GM11168 (cell line): Measurements from ENCODE around the gene LCN2.
"Not testable (repeated sequence)": the region's sequence is repeated elsewhere in the genome, so short reads cannot be mapped to it uniquely, and the experiment has no call there.

Experiments
- in situ Hi-C: fragments of 300-500 bp; cut with MboI; formaldehyde crosslinking; loops from one replicate; pipeline ENCODE4 v1.12.0; 2022; ENCODE audit warnings: low sequenced_read_pairs; ENCODE audit not compliant: unreplicated experiment

Gene LCN2

DNA sequence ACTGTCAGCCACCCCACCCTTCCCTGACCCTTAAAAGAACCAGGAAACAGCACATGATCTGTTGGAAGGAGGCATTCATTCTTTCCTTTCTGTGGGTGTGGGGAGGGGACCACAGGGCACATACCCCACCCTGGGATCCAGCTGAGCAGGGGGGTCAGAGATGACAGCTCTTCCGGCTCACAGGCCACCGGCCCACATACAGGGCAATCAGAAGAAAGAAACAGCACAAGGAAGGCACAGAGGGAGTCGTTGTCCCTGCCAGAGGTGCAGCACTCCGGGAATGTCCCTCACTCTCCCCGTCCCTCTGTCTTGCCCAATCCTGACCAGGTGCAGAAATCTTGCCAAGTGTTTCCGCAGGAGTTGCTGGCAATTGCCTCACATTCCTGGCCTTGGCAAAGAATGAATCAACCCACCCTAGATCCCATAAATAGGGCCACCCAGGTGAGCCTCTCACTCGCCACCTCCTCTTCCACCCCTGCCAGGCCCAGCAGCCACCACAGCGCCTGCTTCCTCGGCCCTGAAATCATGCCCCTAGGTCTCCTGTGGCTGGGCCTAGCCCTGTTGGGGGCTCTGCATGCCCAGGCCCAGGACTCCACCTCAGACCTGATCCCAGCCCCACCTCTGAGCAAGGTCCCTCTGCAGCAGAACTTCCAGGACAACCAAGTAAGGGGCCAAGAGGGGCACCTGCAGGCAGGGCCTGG, at the start of gene LCN2:
Gene LCN2 (plus strand): TSS at position 453 of the 701 bp plus-strand sequence. CDS start 73 bp downstream, at position 526.
- in situ Hi-C loops: no loop called here

DNA sequence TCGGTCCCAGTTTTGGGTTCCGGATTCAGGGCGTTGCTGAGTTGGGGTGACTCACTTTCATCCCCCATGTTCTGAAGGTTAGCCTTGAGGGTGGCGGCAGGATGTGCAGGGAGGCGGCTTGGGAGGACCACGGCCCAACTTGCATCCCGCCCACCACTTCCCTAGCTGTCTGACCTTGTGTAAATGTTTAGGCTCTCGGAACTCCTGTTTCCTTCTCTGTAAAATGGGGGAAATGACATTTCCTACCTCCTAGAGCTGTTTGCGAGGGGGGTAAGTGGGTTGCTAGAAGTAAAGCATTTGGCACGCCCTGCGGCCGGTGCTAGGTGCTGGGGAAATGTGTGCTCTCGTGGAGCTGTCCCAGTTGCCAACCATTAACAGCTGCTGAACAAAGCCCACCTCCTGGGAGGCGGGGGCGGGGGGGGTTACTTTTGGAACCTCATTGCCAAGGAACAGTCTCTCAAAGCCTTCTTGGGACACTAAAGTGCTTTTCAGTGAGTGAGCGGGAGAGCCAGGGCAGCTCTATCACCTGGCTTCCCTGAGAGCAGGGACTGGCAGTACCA, 49.2 kb upstream of the LCN2 start:
- in situ Hi-C loops: no loop called here

DNA sequence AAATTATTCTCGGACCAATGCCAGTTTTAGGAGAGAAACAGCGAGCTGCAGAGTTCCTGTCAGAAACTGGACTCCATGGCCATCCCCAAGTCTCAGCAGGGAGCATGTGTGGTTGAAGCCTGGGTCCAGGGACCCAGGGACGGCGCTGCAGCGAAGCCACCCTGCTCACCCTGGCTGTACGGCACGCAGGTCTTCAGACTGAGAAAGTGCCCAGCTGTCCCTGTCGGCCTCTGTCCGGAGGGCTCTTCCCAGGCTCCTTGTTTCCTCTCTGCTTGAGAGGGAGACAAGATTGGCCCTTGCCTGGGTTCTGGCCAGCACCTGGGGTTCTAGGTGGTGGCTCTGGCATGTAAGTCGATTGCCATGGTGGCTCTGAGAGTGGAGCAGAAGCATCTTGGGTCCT, 48.7 kb upstream of the LCN2 start:
- in situ Hi-C loops: no loop called here

DNA sequence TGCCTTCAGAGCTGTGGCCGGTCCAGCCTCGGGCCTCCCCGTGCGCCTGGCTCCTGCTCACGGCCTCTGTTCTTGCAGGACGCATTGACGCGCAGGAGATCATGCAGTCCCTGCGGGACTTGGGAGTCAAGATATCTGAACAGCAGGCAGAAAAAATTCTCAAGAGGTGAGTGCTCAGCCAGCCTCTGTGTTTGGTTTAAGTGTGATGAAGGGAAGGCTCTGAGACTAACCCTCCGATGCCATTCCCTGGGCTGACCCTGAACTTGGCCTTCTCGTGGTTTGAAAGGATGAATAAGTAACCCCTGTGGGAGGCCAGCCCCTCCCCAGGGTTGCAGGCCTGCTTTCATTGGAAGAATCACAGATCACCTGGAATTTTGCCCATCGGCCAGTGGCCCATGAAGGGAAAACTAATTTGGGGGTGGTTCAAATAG, 48.0 kb upstream of the LCN2 start:
- in situ Hi-C loops: no loop called here

DNA sequence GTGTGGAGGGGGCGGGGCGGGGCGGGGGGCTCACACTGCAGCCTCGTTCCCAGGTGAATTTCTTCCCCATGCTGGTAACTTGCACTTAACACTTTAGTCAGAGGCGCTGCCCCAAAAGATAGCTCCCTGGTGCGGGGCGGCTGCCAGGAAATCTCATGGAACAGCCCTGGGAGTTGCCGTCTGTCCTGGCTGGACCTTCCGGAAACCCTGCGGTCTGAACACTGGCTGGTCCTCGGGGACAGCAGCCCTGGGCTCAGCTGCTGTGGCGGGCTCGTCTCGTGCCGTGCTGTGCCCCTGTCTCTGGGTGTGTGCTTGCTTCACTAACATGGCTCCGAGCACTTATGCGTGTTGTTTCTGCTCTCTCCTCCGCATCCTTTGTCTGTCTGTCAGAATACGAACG, 47.6 kb upstream of the LCN2 start:
- in situ Hi-C loops: no loop called here

DNA sequence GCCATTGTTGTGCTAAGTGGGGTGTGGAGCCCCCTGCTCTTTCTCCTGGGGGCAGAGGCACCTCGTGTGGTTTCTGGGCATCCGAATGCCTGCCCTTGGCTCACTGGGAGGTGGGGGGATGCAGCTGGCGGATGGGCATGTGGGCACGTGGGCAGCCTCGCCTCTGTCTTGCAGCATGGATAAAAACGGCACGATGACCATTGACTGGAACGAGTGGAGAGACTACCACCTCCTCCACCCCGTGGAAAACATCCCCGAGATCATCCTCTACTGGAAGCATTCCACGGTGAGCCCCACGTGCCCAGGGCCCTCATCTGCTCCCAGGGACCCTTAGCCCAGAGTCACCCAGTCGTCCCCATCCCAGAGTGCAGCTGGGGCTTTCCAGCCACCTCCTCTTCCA, 47.1 kb upstream of the LCN2 start:
- in situ Hi-C loops: no loop called here

DNA sequence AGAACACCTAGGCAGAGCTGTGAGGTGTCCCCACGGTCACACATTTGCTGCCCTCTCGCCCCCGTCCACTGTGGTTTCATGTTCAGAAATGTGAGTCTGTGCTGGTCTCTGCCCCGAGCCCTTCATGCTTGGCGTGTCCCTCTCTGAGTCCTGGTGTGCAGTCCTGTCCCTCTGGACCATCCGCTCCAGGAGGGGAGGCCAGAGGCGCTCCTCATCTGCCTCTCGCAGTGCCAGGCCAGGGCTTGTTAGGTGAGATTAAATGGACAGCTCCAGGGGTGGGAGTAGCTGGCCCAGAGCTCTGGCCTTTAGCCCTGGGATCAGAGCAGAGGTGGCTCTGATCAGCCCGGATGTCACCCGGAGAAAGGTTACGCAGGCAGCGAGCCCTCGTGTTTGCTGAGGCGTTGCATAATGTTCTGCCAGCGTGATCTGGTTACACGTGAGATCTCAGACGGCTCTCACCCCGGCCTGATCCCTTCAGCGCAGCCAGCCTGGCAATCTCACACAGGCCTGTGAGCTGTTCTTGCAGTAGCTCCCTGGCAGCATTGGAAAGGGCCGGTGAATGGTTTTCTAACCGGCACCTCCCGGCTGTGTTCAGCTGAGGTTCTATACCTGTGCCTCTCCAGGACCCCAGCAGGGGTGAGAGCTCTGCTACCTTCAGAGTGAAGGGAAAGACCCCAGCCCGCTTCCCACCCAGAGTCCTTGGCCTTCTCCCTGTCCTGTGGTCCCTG, 46.2 kb upstream of the LCN2 start:
- in situ Hi-C loops: no loop called here

DNA sequence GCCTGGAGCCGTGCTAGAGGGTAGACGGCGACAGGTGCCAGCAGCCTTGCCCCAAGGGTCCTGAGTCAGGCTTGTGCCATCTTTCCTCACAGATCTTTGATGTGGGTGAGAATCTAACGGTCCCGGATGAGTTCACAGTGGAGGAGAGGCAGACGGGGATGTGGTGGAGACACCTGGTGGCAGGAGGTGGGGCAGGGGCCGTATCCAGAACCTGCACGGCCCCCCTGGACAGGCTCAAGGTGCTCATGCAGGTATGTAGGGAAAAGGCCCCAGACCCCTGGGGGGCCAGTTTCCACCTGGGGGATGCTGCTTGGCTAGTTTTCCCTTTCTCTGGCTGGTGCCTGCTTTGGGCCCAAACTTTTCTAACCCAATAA, 45.7 kb upstream of the LCN2 start:
- in situ Hi-C loops: no loop called here

DNA sequence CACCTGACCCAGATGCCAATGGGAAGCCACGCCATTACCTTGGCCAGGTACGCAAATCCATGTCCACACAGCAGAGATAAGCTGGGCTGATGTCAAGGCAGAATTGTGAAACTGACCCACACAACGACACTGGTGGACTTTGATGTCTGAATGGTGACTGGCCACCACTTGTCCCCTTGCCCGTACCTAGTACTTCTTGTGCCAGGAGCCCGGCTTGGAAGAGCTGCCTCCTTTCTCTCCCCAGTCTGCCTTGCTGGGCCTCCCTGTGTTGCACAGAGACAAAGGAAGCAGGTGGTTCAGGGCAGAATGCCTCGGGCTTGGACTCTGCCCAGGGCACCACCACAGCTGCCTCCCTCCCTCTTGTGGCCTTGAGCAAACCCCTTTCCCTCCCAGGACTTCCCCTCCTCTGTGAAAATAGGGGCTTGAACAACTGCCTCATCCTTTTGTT, 45.1 kb upstream of the LCN2 start:
- in situ Hi-C loops: no loop called here

DNA sequence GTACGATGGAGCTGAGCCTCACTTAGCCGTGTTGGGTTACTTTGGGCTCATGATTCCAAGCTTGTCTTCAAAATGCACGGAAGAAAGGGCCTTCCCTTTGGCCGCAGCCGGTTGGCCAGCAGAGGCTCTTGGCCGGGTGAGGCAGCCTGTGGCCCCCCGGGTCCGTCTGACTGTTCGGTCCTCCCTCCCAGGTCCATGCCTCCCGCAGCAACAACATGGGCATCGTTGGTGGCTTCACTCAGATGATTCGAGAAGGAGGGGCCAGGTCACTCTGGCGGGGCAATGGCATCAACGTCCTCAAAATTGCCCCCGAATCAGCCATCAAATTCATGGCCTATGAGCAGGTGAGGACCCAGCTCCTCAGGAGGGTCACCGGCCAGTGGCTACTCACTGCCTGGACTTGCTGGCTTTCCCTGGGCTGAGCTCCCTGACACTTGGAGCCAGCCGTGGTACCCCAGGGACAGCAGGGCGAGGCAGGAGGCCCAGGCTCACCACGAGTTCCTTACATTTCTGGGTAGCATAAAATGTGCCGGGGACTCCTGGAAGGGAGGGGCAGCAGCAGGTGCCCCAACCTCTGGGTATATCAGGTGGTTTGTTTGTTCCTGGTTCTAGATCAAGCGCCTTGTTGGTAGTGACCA, 43.6 kb upstream of the LCN2 start:
- in situ Hi-C loops: no loop called here

DNA sequence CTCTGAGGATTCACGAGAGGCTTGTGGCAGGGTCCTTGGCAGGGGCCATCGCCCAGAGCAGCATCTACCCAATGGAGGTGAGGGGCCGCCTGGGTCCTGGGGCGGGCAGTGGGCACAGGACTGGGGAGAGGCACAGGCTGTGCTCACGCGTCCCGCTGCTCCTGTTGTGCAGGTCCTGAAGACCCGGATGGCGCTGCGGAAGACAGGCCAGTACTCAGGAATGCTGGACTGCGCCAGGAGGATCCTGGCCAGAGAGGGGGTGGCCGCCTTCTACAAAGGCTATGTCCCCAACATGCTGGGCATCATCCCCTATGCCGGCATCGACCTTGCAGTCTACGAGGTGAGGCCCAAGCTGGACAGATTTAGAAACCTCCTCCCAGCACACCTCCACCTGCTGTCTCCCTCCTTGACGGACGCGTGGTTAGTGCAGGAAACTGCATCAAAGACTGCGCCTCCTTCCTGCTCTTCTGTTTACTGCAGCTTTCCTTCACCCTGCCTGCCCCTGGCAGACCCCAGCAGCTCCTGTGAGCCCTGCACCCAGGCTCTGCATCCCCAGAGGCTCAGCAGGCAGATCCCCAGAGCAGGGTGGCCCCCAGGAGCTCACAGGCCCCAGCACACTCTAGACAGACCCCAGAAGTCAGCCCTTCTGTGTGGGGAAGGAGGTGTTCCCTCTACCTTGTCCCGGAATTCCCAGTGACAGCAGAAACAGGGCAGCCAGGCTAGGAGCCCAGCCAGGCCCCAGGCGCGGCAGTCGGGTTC, 42.9 kb upstream of the LCN2 start:
- in situ Hi-C loops: no loop called here

DNA sequence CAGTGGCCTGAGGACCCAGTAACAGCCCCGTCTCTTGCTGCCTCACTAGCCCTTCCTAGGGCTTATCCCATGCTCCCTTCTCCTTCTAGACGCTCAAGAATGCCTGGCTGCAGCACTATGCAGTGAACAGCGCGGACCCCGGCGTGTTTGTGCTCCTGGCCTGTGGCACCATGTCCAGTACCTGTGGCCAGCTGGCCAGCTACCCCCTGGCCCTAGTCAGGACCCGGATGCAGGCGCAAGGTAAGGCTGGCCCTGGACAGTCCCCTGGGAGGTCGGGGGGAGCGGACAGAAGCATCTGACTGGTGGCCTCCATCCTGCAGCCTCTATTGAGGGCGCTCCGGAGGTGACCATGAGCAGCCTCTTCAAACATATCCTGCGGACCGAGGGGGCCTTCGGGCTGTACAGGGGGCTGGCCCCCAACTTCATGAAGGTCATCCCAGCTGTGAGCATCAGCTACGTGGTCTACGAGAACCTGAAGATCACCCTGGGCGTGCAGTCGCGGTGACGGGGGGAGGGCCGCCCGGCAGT, 42.2 kb upstream of the LCN2 start:
- in situ Hi-C loops: no loop called here

DNA sequence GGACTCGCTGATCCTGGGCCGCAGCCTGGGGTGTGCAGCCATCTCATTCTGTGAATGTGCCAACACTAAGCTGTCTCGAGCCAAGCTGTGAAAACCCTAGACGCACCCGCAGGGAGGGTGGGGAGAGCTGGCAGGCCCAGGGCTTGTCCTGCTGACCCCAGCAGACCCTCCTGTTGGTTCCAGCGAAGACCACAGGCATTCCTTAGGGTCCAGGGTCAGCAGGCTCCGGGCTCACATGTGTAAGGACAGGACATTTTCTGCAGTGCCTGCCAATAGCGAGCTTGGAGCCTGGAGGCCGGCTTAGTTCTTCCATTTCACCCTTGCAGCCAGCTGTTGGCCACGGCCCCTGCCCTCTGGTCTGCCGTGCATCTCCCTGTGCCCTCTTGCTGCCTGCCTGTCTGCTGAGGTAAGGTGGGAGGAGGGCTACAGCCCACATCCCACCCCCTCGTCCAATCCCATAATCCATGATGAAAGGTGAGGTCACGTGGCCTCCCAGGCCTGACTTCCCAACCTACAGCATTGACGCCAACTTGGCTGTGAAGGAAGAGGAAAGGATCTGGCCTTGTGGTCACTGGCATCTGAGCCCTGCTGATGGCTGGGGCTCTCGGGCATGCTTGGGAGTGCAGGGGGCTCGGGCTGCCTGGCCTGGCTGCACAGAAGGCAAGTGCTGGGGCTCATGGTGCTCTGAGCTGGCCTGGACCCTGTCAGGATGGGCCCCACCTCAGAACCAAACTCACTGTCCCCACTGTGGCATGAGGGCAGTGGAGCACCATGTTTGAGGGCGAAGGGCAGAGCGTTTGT, 41.6 kb upstream of the LCN2 start:
- in situ Hi-C loops: no loop called here

DNA sequence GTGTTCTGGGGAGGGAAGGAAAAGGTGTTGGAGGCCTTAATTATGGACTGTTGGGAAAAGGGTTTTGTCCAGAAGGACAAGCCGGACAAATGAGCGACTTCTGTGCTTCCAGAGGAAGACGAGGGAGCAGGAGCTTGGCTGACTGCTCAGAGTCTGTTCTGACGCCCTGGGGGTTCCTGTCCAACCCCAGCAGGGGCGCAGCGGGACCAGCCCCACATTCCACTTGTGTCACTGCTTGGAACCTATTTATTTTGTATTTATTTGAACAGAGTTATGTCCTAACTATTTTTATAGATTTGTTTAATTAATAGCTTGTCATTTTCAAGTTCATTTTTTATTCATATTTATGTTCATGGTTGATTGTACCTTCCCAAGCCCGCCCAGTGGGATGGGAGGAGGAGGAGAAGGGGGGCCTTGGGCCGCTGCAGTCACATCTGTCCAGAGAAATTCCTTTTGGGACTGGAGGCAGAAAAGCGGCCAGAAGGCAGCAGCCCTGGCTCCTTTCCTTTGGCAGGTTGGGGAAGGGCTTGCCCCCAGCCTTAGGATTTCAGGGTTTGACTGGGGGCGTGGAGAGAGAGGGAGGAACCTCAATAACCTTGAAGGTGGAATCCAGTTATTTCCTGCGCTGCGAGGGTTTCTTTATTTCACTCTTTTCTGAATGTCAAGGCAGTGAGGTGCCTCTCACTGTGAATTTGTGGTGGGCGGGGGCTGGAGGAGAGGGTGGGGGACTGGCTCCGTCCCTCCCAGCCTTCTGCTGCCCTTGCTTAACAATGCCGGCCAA, 40.8 kb upstream of the LCN2 start:
- in situ Hi-C loops: no loop called here

DNA sequence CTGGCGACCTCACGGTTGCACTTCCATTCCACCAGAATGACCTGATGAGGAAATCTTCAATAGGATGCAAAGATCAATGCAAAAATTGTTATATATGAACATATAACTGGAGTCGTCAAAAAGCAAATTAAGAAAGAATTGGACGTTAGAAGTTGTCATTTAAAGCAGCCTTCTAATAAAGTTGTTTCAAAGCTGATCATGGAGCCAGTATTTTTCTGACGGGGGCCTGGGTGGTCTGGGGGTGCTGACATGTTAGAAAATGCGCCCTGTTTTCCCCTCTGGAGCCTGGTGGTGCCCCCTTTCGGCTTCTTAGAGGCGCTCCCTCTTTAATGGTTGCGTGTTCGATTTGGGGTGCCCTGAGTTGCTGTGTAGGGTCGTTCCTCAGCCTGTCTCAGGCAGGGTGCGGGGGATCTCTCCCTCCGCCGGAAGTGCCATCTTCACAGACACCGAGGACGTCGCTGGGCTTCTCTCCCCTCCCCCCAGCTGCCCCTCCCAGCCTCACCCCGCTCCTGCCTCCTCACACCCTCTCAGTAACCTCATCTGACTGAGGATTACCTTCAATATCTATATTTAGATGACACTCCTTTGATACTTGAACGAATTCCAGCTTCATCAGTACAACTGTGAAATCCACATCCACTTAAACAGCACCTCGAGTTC, 40.1 kb upstream of the LCN2 start:
- in situ Hi-C loops: no loop called here

DNA sequence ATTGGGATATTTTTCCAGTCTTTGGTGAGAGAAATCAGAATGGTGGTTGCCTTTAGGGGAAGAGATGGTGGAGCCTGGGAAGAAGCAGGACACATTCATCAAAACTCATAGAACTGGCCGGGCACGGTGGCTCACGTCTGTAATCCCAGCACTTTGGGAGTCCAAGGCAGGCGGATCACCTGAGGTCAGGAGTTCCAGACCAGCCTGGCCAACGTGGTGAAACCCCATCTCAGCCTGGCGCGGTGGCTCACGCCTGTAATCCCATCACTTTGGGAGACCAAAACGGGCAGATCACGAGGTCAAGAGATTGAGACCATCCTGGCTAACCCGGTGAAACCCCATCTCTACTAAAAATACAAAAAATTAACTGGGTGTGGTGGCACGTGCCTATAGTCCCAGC, 37.5 kb upstream of the LCN2 start:
- in situ Hi-C loops: not testable (repeated sequence)

DNA sequence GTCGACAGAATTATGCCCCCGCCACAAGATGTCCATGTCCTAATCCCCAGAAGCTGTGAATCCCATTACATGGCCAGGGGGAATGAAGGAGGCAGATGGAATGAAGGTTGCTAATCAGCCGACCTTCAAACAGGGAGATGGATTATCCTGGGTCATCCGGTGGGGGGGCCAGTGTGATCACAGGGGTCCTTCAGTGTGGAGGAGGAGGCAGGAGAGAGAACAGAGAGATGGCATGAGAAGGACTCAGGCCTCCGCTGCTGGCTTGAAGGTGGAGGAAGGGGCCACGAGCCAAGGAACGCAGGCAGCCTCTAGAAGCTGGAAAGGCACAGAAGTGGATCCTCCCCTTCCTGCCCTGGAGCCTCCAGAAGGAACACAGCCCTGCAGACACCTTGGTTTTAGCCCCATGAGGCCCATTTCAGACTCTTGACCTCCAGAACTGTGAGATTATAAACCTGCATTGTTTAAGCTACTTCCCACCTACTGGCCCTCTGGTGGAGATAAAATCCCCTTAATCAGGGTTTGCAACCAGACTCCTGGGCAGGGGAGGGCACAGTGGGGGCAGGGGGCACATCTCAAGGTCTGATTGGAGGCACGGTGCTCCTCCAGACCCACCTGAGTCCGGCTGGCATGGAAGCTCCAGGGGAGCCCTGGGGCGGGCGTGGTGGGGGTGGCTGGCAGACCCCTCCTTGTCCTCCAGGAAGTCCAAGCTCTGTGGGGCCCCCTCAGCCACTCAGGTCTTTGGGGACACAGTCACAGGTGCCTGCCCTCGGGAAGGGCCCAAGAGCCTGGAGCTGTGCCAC, 35.5 kb upstream of the LCN2 start:
- in situ Hi-C loops: no loop called here
